GM23338 (cell line): ENCODE data around the gene MKNK2. TPM values are rescaled to one million over a fixed set of nuclear protein-coding genes. Genes with fewer than 3 reads are reported as not detected.

Experiments
- ATAC-seq: fragments of 200-7000 bp; cut with Tn5 transposase; 3 replicates; pipeline ENCODE4 v1.9.1; 2020
- DNase-seq: peaks from one replicate; pipeline ENCODE4 v3.0.0-alpha.2; 2015; ENCODE audit warnings: low spot score
- H2AFZ ChIP-seq: fragments of 200-600 bp; sonication (generic); 2 replicates; pipeline ENCODE4 v1.8.0; 2016; ENCODE audit warnings: antibody characterized with exemption, mild to moderate bottlenecking, moderate library complexity
- H3F3A ChIP-seq: fragments of 200-600 bp; sonication (generic); replicated peaks from 2 replicates; pipeline ENCODE4 v1.8.0; 2017; ENCODE audit warnings: antibody characterized with exemption, mixed run types, low read depth
- H3K27ac ChIP-seq: fragments of 200-600 bp; sonication (generic); 2 replicates; pipeline ENCODE4 v1.6.1; 2016; ENCODE audit warnings: low read depth
- H3K27me3 ChIP-seq: fragments of 200-600 bp; sonication (generic); 2 replicates; pipeline ENCODE4 v1.8.0; 2016; ENCODE audit warnings: mild to moderate bottlenecking, mixed run types, moderate library complexity; ENCODE audit not compliant: insufficient read depth
- H3K36me3 ChIP-seq: fragments of 200-600 bp; sonication (generic); 2 replicates; pipeline ENCODE4 v1.8.0; 2016; ENCODE audit warnings: mild to moderate bottlenecking; ENCODE audit not compliant: insufficient read depth
- H3K4me1 ChIP-seq: fragments of 200-600 bp; sonication (generic); 2 replicates; pipeline ENCODE4 v1.8.0; 2016; ENCODE audit warnings: mild to moderate bottlenecking, moderate library complexity; ENCODE audit not compliant: insufficient read depth
- H3K4me2 ChIP-seq: fragments of 200-600 bp; sonication (generic); 2 replicates; pipeline ENCODE4 v1.7.1; 2017; ENCODE audit warnings: mixed run types
- H3K4me3 ChIP-seq: fragments of 200-600 bp; sonication (generic); 2 replicates; pipeline ENCODE4 v1.6.1; 2016; ENCODE audit warnings: mixed run types
- H3K79me2 ChIP-seq: fragments of 200-600 bp; sonication (generic); replicated peaks from 2 replicates; pipeline ENCODE4 v1.8.0; 2017; ENCODE audit warnings: mild to moderate bottlenecking; ENCODE audit not compliant: insufficient read depth
- H3K9me2 ChIP-seq: fragments of 200-600 bp; sonication (generic); 2 replicates; pipeline ENCODE4 v1.8.0; 2017; ENCODE audit not compliant: insufficient read depth
- H4K20me1 ChIP-seq: fragments of 200-600 bp; sonication (generic); replicated peaks from 2 replicates; pipeline ENCODE4 v1.8.0; 2017; ENCODE audit warnings: mild to moderate bottlenecking; ENCODE audit not compliant: insufficient read depth
- H3K27ac Mint-ChIP-seq: 2 replicates; pipeline ENCODE4 v1.8.0; 2020; ENCODE audit warnings: inconsistent platforms, mild to moderate bottlenecking, moderate library complexity, mixed read lengths
- H3K27me3 Mint-ChIP-seq: 3 replicates; pipeline ENCODE4 v1.8.0; 2022; ENCODE audit warnings: low read depth, mild to moderate bottlenecking, moderate library complexity, mixed read lengths, inconsistent platforms; ENCODE audit not compliant: insufficient read depth, poor library complexity
- H3K36me3 Mint-ChIP-seq: 3 replicates; pipeline ENCODE4 v1.8.0; 2021; ENCODE audit warnings: low read depth, mild to moderate bottlenecking, inconsistent platforms, moderate library complexity, mixed read lengths
- H3K4me1 Mint-ChIP-seq: 3 replicates; pipeline ENCODE4 v1.8.0; 2020; ENCODE audit warnings: mild to moderate bottlenecking, inconsistent platforms, mixed read lengths
- H3K4me3 Mint-ChIP-seq: 3 replicates; pipeline ENCODE4 v1.8.0; 2021; ENCODE audit warnings: moderate library complexity, mild to moderate bottlenecking, inconsistent platforms, mixed read lengths
- H3K9me3 Mint-ChIP-seq: 3 replicates; pipeline ENCODE4 v1.8.0; 2020; ENCODE audit warnings: moderate library complexity, mild to moderate bottlenecking, inconsistent platforms, mixed read lengths
- CREB1 ChIP-seq: fragments of 250-450 bp; sonication (Bioruptor Pico); IDR thresholded peaks from 2 replicates; pipeline ENCODE4 v1.5.0; 2020; ENCODE audit warnings: low read depth, mild to moderate bottlenecking, moderate library complexity
- ETS1 ChIP-seq: IDR thresholded peaks from 2 replicates; pipeline ENCODE4 v1.6.1; 2016; ENCODE audit warnings: antibody characterized with exemption
- EZH2 ChIP-seq: fragments of 200-600 bp; sonication (generic); IDR thresholded peaks from one replicate; pipeline ENCODE4 v1.8.0; 2017; ENCODE audit warnings: antibody characterized with exemption, mild to moderate bottlenecking, low read depth; ENCODE audit not compliant: unreplicated experiment
- EZH2phosphoT487 ChIP-seq: fragments of 200-600 bp; sonication (generic); IDR thresholded peaks from one replicate; pipeline ENCODE4 v1.8.1; 2018; ENCODE audit warnings: antibody characterized with exemption; ENCODE audit not compliant: unreplicated experiment
- NANOG ChIP-seq: IDR thresholded peaks from 2 replicates; pipeline ENCODE4 v1.6.1; 2016; ENCODE audit warnings: antibody characterized with exemption, borderline replicate concordance
- POLR2AphosphoS5 ChIP-seq: IDR thresholded peaks from 2 replicates; pipeline ENCODE4 v1.6.1; 2016; ENCODE audit warnings: antibody characterized with exemption, low read depth
- STAT1 ChIP-seq: IDR thresholded peaks from one replicate; pipeline ENCODE4 v1.6.1; 2016; ENCODE audit warnings: antibody characterized with exemption; ENCODE audit not compliant: unreplicated experiment
- ZNF114 ChIP-seq: fragments of 250-450 bp; sonication (Bioruptor Pico); IDR thresholded peaks from 2 replicates; pipeline ENCODE4 v1.5.0; 2020; ENCODE audit warnings: mild to moderate bottlenecking, moderate library complexity
- ZNF331 ChIP-seq: fragments of 250-450 bp; sonication (Bioruptor Pico); IDR thresholded peaks from 2 replicates; pipeline ENCODE4 v1.5.0; 2020; ENCODE audit warnings: low read depth, mild to moderate bottlenecking, moderate library complexity
- ZNF462 ChIP-seq: fragments of 250-450 bp; sonication (Bioruptor Pico); IDR thresholded peaks from 2 replicates; pipeline ENCODE4 v1.5.0; 2020; ENCODE audit warnings: mild to moderate bottlenecking, moderate library complexity
- polyA plus RNA-seq: library from polyadenylated mRNA; unstranded; fragments of >200 nt; fragmentation: Nextera tagmentation; extraction: Ambion mirVana; gene quantifications from 2 replicates; pipeline ENCODE4 v1.2.1, GENCODE V29; 2016
- total RNA-seq: library from RNA; depleted of rRNA; stranded (reverse); fragments of >200 nt; shearing (Covaris generic); gene quantifications from 2 replicates; pipeline ENCODE4 v1.2.3, GENCODE V29; 2014
- TF ChIP-seq, protein P1 (sequence below), 2 experiments: fragments of 200-600 bp in 1 of 2; sonication (generic) in 1 of 2; conservative IDR thresholded peaks; 2 replicates each; pipeline versions ENCODE4 v1.5.1 to v1.6.1; 2016 to 2017; ENCODE audit warnings: antibody characterized with exemption in 2 of 2, low read depth in 2 of 2, mild to moderate bottlenecking in 2 of 2, moderate library complexity in 1 of 2

Gene MKNK2
- total and polyA plus RNA-seq, 2 experiments from 2014 or later: 71.0 to 159 TPM

- TF ChIP-seq ZNF462 (CRISPR knock-in tag): no peak
- no peak for TF ChIP-seq ZNF114 (CRISPR knock-in tag)
- no peak for TF ChIP-seq NANOG
- no peak for TF ChIP-seq STAT1
- TF ChIP-seq ZNF331 (CRISPR knock-in tag): no peak
- TF ChIP-seq POLR2AphosphoS5: no peak
- no peak for TF ChIP-seq CREB1 (CRISPR knock-in tag)
- no peak for TF ChIP-seq EZH2phosphoT487
Observed at GRCh38 chr19:2083174-2083854, 32.3 kb upstream of the MKNK2 start (continued).

- Histone ChIP-seq H3K4me1 (no peaks in the 10 kb centered on the region), H3K27me3 (no peaks in the 10 kb centered on the region), H3K9me2 (no peaks in the 10 kb centered on the region), H3K36me3 (no peaks in the 10 kb centered on the region), H3K4me3 (no peak overlapping the region), H3K79me2 (no peaks in the 10 kb centered on the region), H3K4me2 (no peak overlapping the region), H2AFZ (no peak overlapping the region), H4K20me1 (no peaks in the 10 kb centered on the region), H3F3A (peaks cover 3% of the 10 kb centered on the region; the same call in 1 of the 2 replicates), H3K27ac (no peak overlapping the region)
- Mint-ChIP-seq H3K4me1 (peaks cover 4% of the 10 kb centered on the region; the same call in 1 of the 3 replicates), H3K36me3 (no peaks in the 10 kb centered on the region), H3K27me3 (peaks cover 4% of the 10 kb centered on the region), H3K4me3 (no peak overlapping the region), H3K9me3 (no peaks in the 10 kb centered on the region), H3K27ac (no peak overlapping the region)
- ATAC-seq (no peak), DNase-seq (no peak)
- TF ChIP-seq STAT1 (no peak), EZH2 (no peak), ZNF114 (CRISPR knock-in tag) (no peak), NANOG (no peak), EZH2phosphoT487 (no peak), ETS1 (no peak), ZNF331 (CRISPR knock-in tag) (no peak), POLR2AphosphoS5 (no peak)
- TF ChIP-seq, protein P1, sequence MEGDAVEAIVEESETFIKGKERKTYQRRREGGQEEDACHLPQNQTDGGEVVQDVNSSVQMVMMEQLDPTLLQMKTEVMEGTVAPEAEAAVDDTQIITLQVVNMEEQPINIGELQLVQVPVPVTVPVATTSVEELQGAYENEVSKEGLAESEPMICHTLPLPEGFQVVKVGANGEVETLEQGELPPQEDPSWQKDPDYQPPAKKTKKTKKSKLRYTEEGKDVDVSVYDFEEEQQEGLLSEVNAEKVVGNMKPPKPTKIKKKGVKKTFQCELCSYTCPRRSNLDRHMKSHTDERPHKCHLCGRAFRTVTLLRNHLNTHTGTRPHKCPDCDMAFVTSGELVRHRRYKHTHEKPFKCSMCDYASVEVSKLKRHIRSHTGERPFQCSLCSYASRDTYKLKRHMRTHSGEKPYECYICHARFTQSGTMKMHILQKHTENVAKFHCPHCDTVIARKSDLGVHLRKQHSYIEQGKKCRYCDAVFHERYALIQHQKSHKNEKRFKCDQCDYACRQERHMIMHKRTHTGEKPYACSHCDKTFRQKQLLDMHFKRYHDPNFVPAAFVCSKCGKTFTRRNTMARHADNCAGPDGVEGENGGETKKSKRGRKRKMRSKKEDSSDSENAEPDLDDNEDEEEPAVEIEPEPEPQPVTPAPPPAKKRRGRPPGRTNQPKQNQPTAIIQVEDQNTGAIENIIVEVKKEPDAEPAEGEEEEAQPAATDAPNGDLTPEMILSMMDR (conservative IDR thresholded peaks at IDR 0.05; ENCODE audit: low read depth in 2 of 2): no peak
Observed at GRCh38 chr19:2081873-2082810, 31.1 kb upstream of the MKNK2 start.
